K562 (cell line): ENCODE data around the gene LIMK1. TPM values are rescaled to one million over a fixed set of nuclear protein-coding genes. Genes with fewer than 3 reads are reported as not detected.

Experiments used
- ATAC-seq: fragments of 200-7000 bp; cut with Tn5 transposase; 3 replicates; pipeline ENCODE4 v1.9.1; 2020; ENCODE audit warnings: moderate library complexity
- BruUV-seq: library from RNA; stranded (reverse); fragments of 400-500 nt; replicated peaks from 2 replicates; lab custom pipeline; 2021; lab: Mats Ljungman, UMichigan
- CTCF ChIA-PET: fragments of 300-600 bp; formaldehyde crosslinking; extraction: SDS; loops from one replicate; lab custom pipeline; 2021; ENCODE audit warnings: low intra/inter-chr PET ratio; lab: Yijun Ruan, JAX
- POLR2A ChIA-PET: fragments of 300-600, 350-650 bp; sonication (Branson Sonifier 250); formaldehyde crosslinking; extraction: SDS; loops from one replicate; lab custom pipeline; 2021; ENCODE audit warnings: antibody characterized with exemption, inconsistent platforms; lab: Yijun Ruan, JAX
- DNase-seq, 4 experiments: peaks; one replicate each; pipeline versions ENCODE4 v3.0.0 to v3.0.0-alpha.2; 2011 to 2018; ENCODE audit warnings: low spot score in 3 of 4, mixed read lengths in 3 of 4; ENCODE audit errors: extremely low read depth in 1 of 4
- FAIRE-seq: peaks from 2 replicates; lab custom pipeline; 2011; peaks lifted over from hg19 to GRCh38; lab: Jason Lieb, UNC
- H2AFZ ChIP-seq: 2 replicates; pipeline ENCODE4 v1.6.0; 2011; ENCODE audit warnings: low read depth, low read length, control low read depth, inconsistent platforms
- H3K27ac ChIP-seq: fragments of 200-600 bp; 3 replicates; pipeline ENCODE4 v1.8.0; 2011; ENCODE audit warnings: low read depth, mild to moderate bottlenecking, control low read depth, inconsistent platforms, low read length, moderate library complexity, mixed read lengths; ENCODE audit errors: extremely low read depth
- H3K27me3 ChIP-seq, 2 experiments: fragments of 300-600 bp in 1 of 2; 2 replicates in 1 of 2; 3 replicates in 1 of 2; pipeline versions ENCODE4 v1.6.0 to v1.8.0; 2011; ENCODE audit warnings: inconsistent platforms in 2 of 2, low read length in 2 of 2, mild to moderate bottlenecking in 1 of 2, mixed read lengths in 1 of 2, moderate library complexity in 1 of 2; ENCODE audit not compliant: control insufficient read depth in 2 of 2, insufficient read depth in 2 of 2
- H3K36me3 ChIP-seq: fragments of 300-600 bp; 3 replicates; pipeline ENCODE4 v1.8.0; 2011; ENCODE audit warnings: mild to moderate bottlenecking, low read length, inconsistent platforms; ENCODE audit not compliant: control insufficient read depth, insufficient read depth
- H3K4me1 ChIP-seq, 2 experiments: fragments of 200-600 bp in 1 of 2; replicated peaks in 1 of 2; 2 replicates in 1 of 2; 3 replicates in 1 of 2; pipeline versions ENCODE4 v1.5.1 to v1.8.0; 2011; ENCODE audit warnings: inconsistent platforms in 2 of 2, low read length in 2 of 2, mild to moderate bottlenecking in 1 of 2, mixed read lengths in 1 of 2, moderate library complexity in 1 of 2; ENCODE audit not compliant: control insufficient read depth in 2 of 2, insufficient read depth in 2 of 2
- H3K4me2 ChIP-seq: 2 replicates; pipeline ENCODE4 v1.6.1; 2011; ENCODE audit warnings: low read length, control low read depth, inconsistent platforms, mixed read lengths; ENCODE audit not compliant: insufficient read depth
- H3K4me3 ChIP-seq: fragments of 200-600 bp; sonication (generic), shearing (Covaris generic); 2 replicates; pipeline ENCODE4 v1.5.1; 2016; ENCODE audit warnings: control low read depth, inconsistent platforms
- H3K79me2 ChIP-seq: fragments of 200-600 bp; 3 replicates; pipeline ENCODE4 v1.8.0; 2011; ENCODE audit warnings: low read length, inconsistent platforms; ENCODE audit not compliant: control insufficient read depth, insufficient read depth
- H3K9ac ChIP-seq, 2 experiments: 2 replicates each; pipeline versions ENCODE4 v1.6.0 to v1.6.1; 2011; ENCODE audit warnings: low read depth in 2 of 2, low read length in 2 of 2, control low read depth in 1 of 2, inconsistent platforms in 1 of 2, mild to moderate bottlenecking in 1 of 2, mixed read lengths in 1 of 2; ENCODE audit not compliant: insufficient read depth in 1 of 2
- H3K9me1 ChIP-seq: one replicate; pipeline ENCODE4 v1.6.0; 2011; ENCODE audit warnings: inconsistent platforms, mild to moderate bottlenecking, low read length, moderate library complexity; ENCODE audit not compliant: control insufficient read depth, insufficient read depth
- H3K9me3 ChIP-seq: replicated peaks from 2 replicates; pipeline ENCODE4 v1.5.1; 2011; ENCODE audit warnings: low read depth, low read length, inconsistent platforms; ENCODE audit not compliant: control insufficient read depth, insufficient read depth
- H4K20me1 ChIP-seq: replicated peaks from 2 replicates; pipeline ENCODE4 v1.6.1; 2011; ENCODE audit warnings: low read length, inconsistent platforms, mixed read lengths; ENCODE audit not compliant: control insufficient read depth, insufficient read depth
- CBFB ChIP-seq: sonication (generic); formaldehyde crosslinking; IDR thresholded peaks from 2 replicates; pipeline ENCODE4 v1.4.0; 2020; ENCODE audit warnings: mild to moderate bottlenecking, missing genetic modification reagents
- CCNT2 ChIP-seq: IDR thresholded peaks from 2 replicates; pipeline ENCODE4 v1.6.1; 2011; ENCODE audit warnings: borderline replicate concordance, low read depth, mild to moderate bottlenecking, moderate library complexity, mixed read lengths, low read length; ENCODE audit not compliant: insufficient read length; ENCODE audit errors: extremely low read depth
- SAP30 ChIP-seq: fragments of 200-600 bp; sonication (generic); IDR thresholded peaks from 2 replicates; pipeline ENCODE4 v1.6.1; 2012; ENCODE audit warnings: borderline replicate concordance, low read depth, mild to moderate bottlenecking, moderate library complexity, low read length, control low read depth, inconsistent platforms; ENCODE audit not compliant: insufficient read depth, poor library complexity, severe bottlenecking
- ZC3H8 ChIP-seq: fragments of 450-650 bp; IDR thresholded peaks from 2 replicates; pipeline ENCODE4 v1.6.1; 2017
- ZNF134 ChIP-seq: fragments of 250-450 bp; sonication (Bioruptor Pico); conservative IDR thresholded peaks from 2 replicates; pipeline ENCODE4 v1.4.0; 2020
- WGBS: fragments of 100-300 bp; shearing (Covaris generic); methylation state at CpG from one replicate; pipeline ENCODE4 v1.1.6; 2016; ENCODE audit warnings: low coverage, mixed read lengths; ENCODE audit not compliant: insufficient coverage; ENCODE audit errors: missing lambda C conversion rate; 5-methylcytosine and 5-hydroxymethylcytosine counted together
- in situ Hi-C: fragments of 300-500 bp; cut with MboI; formaldehyde crosslinking; loops from 4 replicates; pipeline ENCODE4 v1.15.0; 2018; ENCODE audit warnings: inconsistent platforms, mixed read lengths
- intact Hi-C: fragments of 100-400 bp; cut with micrococcal nuclease; formaldehyde crosslinking; loops from 2 replicates; pipeline ENCODE4 v1.14.2; 2022
- polyA plus RNA-seq, 8 experiments: library from polyadenylated mRNA; depleted of rRNA in 4 of 8; stranded (reverse) in 5 of 8; unstranded in 3 of 8; fragments of >200 nt; fragmentation: Nextera tagmentation in 2 of 8; fragmentation: Illumina TruSeq in 1 of 8; extraction: Ambion mirVana in 2 of 8; extraction: Trizol in 1 of 8; gene quantifications; 2 replicates each; pipeline versions ENCODE4 v1.2.1 to v1.2.3, GENCODE V29; 2011 to 2014; ENCODE audit warnings: inconsistent platforms in 1 of 8, missing spikeins in 1 of 8
- total RNA-seq, 7 experiments: library from RNA; depleted of rRNA in 6 of 7; stranded (reverse); fragments of >200 nt in 6 of 7; fragmentation: Illumina TruSeq in 2 of 7; extraction: Trizol in 2 of 7; gene quantifications; 2 replicates each; pipeline versions ENCODE4 v1.2.1 to v1.2.3, GENCODE V29; 2011 to 2021; ENCODE audit warnings: low replicate concordance in 1 of 7
- TF ChIP-seq, protein P1 (sequence below), 2 experiments: IDR thresholded peaks in 1 of 2; conservative IDR thresholded peaks in 1 of 2; 2 replicates each; pipeline ENCODE4 v1.6.1; 2016; ENCODE audit warnings: low read depth in 2 of 2, mild to moderate bottlenecking in 1 of 2, missing compliant biosample characterization in 1 of 2, missing genetic modification characterization in 1 of 2, moderate library complexity in 1 of 2
- TF ChIP-seq, protein P2 (sequence below): IDR thresholded peaks from 3 replicates; pipeline ENCODE4 v1.6.1; 2011; ENCODE audit warnings: borderline replicate concordance, mild to moderate bottlenecking; ENCODE audit not compliant: insufficient read length, insufficient read depth
- TF ChIP-seq, protein P3 (sequence below), 2 experiments: fragments of 200-800 bp in 1 of 2; sonication (Bioruptor generic) in 1 of 2; sonication (generic) in 1 of 2; formaldehyde crosslinking in 1 of 2; IDR thresholded peaks in 1 of 2; conservative IDR thresholded peaks in 1 of 2; 2 replicates each; pipeline versions ENCODE4 v1.5.0 to v1.6.1; 2016 to 2020; ENCODE audit warnings: missing compliant biosample characterization in 1 of 2, missing genetic modification characterization in 1 of 2, missing genetic modification reagents in 1 of 2
- TF ChIP-seq, protein P4 (sequence below): fragments of 250-450 bp; sonication (Bioruptor Pico); IDR thresholded peaks from 2 replicates; pipeline ENCODE4 v1.9.0; 2021; ENCODE audit warnings: mild to moderate bottlenecking

The LIMK1 gene
- total and polyA plus RNA-seq, 9 of the 15 experiments (the other 6 are each of a cell fraction or from before 2014, with no cell fraction given) = 0.14 to 30.0 (median 15.9) TPM

DNA sequence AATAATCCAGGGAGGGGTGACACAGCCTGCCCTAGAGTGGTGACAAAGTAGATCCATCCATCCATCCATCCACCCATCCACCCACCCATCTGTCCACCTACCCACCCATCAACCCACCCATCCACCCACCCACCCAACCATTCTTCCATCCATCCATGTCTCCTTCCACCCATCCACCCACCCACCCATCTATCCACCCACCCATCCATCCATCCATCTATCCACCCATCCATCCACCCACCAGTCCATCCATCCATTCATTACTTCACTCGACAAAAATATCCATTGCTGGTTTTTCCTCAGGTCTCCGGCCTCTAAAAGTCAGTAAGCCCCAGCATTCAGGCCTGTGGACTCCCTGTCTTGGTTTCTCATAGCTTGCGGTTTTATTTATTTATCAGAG lies 12.5 kb upstream of the LIMK1 start (continued):
- TF ChIP-seq, protein P1, sequence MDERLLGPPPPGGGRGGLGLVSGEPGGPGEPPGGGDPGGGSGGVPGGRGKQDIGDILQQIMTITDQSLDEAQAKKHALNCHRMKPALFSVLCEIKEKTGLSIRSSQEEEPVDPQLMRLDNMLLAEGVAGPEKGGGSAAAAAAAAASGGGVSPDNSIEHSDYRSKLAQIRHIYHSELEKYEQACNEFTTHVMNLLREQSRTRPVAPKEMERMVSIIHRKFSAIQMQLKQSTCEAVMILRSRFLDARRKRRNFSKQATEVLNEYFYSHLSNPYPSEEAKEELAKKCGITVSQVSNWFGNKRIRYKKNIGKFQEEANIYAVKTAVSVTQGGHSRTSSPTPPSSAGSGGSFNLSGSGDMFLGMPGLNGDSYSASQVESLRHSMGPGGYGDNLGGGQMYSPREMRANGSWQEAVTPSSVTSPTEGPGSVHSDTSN (CRISPR knock-in tag; IDR thresholded peaks at IDR 0.05; ENCODE audit: low read depth) = no peak
- TF ChIP-seq, protein P1 (tag; conservative IDR thresholded peaks at IDR 0.05; ENCODE audit: low read depth) = no peak
- TF ChIP-seq ZC3H8 = no peak
- TF ChIP-seq SAP30 = no peak
- no peak for TF ChIP-seq ZNF134
- TF ChIP-seq CBFB (CRISPR knock-in tag) = no peak
- TF ChIP-seq, protein P2, sequence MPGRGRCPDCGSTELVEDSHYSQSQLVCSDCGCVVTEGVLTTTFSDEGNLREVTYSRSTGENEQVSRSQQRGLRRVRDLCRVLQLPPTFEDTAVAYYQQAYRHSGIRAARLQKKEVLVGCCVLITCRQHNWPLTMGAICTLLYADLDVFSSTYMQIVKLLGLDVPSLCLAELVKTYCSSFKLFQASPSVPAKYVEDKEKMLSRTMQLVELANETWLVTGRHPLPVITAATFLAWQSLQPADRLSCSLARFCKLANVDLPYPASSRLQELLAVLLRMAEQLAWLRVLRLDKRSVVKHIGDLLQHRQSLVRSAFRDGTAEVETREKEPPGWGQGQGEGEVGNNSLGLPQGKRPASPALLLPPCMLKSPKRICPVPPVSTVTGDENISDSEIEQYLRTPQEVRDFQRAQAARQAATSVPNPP = no peak

DNA sequence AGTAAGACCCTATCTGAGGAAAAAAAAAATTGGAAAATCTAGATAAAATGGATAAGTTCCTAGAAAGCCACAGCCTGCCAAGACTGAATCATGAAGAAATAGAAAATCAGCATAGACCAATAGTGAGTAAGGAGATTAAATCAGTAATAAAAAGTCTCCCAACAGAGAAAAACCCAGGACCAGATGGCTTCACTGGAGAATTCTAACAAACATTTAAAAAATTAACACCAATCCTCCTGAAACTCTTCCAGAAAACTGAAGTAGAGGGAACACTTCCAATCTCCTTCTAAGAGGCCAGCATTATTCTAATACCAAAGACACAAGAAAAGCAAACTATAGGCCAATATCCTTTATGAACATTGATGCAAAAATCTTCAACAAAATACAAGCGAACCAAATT lies 8.8 kb upstream of the LIMK1 start:
- no peak for FAIRE-seq

More for the DNA sequence above, 8.8 kb upstream of the LIMK1 start:
- Histone ChIP-seq H2AFZ (no peak overlapping the region), H3K9ac (no peak overlapping the region), H3K36me3 (no peaks in the 10 kb centered on the region), H3K9me3 (no peaks in the 10 kb centered on the region), H3K4me2 (no peak overlapping the region), H3K27ac (no peak overlapping the region), H3K9me1 (no peaks in the 10 kb centered on the region), H3K27me3 (no peaks in the 10 kb centered on the region), H3K4me1 (peaks cover 10 to 11% of the 10 kb centered on the region in 2 experiments; a peak in 4 of 5 replicates), H4K20me1 (no peaks in the 10 kb centered on the region; the same call in 1 of the 2 replicates), H3K4me3 (no peak overlapping the region), H3K79me2 (no peaks in the 10 kb centered on the region)
- TF ChIP-seq, protein P3, sequence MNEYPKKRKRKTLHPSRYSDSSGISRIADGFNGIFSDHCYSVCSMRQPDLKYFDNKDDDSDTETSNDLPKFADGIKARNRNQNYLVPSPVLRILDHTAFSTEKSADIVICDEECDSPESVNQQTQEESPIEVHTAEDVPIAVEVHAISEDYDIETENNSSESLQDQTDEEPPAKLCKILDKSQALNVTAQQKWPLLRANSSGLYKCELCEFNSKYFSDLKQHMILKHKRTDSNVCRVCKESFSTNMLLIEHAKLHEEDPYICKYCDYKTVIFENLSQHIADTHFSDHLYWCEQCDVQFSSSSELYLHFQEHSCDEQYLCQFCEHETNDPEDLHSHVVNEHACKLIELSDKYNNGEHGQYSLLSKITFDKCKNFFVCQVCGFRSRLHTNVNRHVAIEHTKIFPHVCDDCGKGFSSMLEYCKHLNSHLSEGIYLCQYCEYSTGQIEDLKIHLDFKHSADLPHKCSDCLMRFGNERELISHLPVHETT (CRISPR knock-in tag; conservative IDR thresholded peaks at IDR 0.05 in 1 of 2, IDR thresholded peaks at IDR 0.05 in 1 of 2) = no peak
- TF ChIP-seq CCNT2 = no peak
- TF ChIP-seq, protein P4, sequence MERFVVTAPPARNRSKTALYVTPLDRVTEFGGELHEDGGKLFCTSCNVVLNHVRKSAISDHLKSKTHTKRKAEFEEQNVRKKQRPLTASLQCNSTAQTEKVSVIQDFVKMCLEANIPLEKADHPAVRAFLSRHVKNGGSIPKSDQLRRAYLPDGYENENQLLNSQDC (CRISPR knock-in tag) = no peak
- POLR2A ChIA-PET = no interaction called here
- CTCF ChIA-PET = no interaction called here
- no peak for ATAC-seq
- no TSS peak for BruUV-seq
- in situ Hi-C loops = no loop called here
- 4% methylated on average over 1 of the region's 1 CpG for WGBS
- intact Hi-C loops = no loop called here
- no peak for DNase-seq
